ENCODE data around the gene SNAPC5. TPM values are rescaled to one million over a fixed set of nuclear protein-coding genes. Genes with fewer than 3 reads are reported as not detected.
A peak's percentile ranks its signal among the peaks of the same experiment; 100 is the strongest.

Gene SNAPC5
- total and polyA plus RNA-seq, 2 experiments from 2014 or later, result 21.2 to 43.2 TPM

DNA sequence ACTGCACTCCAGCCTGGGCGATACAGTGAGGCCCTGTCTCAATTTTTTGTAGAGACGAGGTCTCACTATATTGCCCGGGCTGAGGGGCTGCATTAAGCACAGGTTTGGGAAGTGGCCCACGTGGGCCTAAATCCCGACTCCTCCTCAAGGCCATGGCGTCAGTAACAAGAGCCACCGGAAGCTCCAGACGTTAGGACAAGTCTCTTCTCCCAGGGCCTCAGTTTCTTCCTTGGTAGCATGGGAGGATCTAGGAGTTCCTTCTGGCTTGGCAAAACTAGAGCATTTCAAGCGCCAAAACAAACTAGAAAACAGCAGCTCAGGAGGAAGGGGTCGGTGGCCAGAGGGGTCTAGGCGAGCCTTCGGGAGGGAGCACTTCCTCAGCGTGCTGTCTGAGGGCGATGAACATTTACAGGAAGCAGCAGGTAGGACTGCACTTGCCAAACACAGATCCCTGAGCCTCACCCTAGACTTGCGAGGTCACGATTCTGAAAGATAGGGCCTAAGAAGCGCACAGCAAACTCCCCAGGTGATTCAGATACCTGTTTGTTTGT lies 536 bp downstream of the SNAPC5 start:
- Histone ChIP-seq H3F3A (replicated peaks; ENCODE audit: low read depth) (peaks cover 63% of the 10 kb centered on the region), H3K4me3 (peak overlapping the region; percentile 94), H3K9me2 (ENCODE audit: insufficient read depth) (no peaks in the 10 kb centered on the region), H3K4me2 (peak overlapping the region; percentile 98), H3K79me2 (replicated peaks; ENCODE audit: insufficient read depth) (peaks cover 29% of the 10 kb centered on the region), H3K36me3 (ENCODE audit: insufficient read depth) (peaks cover 60% of the 10 kb centered on the region), H3K27me3 (ENCODE audit: insufficient read depth) (no peaks in the 10 kb centered on the region), H2AFZ (peak overlapping the region; percentile 82; the same call in 1 of the 2 replicates), H4K20me1 (replicated peaks; ENCODE audit: insufficient read depth) (peaks cover 23% of the 10 kb centered on the region), H3K27ac (ENCODE audit: low read depth) (peak overlapping the region; percentile 100), H3K4me1 (ENCODE audit: insufficient read depth) (peaks cover 6% of the 10 kb centered on the region)
- ATAC-seq (peak; percentile 40), DNase-seq (ENCODE audit: low spot score) (no peak)
- peaks cover 72% of the 10 kb centered on the region for H3K36me3 Mint-ChIP-seq (ENCODE audit: low read depth)
- peak overlapping the region; percentile 98 for H3K27ac Mint-ChIP-seq
- H3K4me3 Mint-ChIP-seq, result peak overlapping the region; percentile 87
- H3K9me3 Mint-ChIP-seq, result no peaks in the 10 kb centered on the region; the same call in 2 of the 3 replicates
- peaks cover 25% of the 10 kb centered on the region for H3K4me1 Mint-ChIP-seq
- peaks cover 15% of the 10 kb centered on the region for H3K27me3 Mint-ChIP-seq (ENCODE audit: insufficient read depth, low read depth, poor library complexity)
- TF ChIP-seq, protein P1, sequence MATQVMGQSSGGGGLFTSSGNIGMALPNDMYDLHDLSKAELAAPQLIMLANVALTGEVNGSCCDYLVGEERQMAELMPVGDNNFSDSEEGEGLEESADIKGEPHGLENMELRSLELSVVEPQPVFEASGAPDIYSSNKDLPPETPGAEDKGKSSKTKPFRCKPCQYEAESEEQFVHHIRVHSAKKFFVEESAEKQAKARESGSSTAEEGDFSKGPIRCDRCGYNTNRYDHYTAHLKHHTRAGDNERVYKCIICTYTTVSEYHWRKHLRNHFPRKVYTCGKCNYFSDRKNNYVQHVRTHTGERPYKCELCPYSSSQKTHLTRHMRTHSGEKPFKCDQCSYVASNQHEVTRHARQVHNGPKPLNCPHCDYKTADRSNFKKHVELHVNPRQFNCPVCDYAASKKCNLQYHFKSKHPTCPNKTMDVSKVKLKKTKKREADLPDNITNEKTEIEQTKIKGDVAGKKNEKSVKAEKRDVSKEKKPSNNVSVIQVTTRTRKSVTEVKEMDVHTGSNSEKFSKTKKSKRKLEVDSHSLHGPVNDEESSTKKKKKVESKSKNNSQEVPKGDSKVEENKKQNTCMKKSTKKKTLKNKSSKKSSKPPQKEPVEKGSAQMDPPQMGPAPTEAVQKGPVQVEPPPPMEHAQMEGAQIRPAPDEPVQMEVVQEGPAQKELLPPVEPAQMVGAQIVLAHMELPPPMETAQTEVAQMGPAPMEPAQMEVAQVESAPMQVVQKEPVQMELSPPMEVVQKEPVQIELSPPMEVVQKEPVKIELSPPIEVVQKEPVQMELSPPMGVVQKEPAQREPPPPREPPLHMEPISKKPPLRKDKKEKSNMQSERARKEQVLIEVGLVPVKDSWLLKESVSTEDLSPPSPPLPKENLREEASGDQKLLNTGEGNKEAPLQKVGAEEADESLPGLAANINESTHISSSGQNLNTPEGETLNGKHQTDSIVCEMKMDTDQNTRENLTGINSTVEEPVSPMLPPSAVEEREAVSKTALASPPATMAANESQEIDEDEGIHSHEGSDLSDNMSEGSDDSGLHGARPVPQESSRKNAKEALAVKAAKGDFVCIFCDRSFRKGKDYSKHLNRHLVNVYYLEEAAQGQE (IDR thresholded peaks at IDR 0.05; ENCODE audit: unreplicated experiment), result no peak
- TF ChIP-seq JUNB (IDR thresholded peaks at IDR 0.05; ENCODE audit: unreplicated experiment) (no peak), NANOG (IDR thresholded peaks at IDR 0.05; ENCODE audit: borderline replicate concordance) (no peak), EZH2phosphoT487 (IDR thresholded peaks at IDR 0.05; ENCODE audit: unreplicated experiment) (no peak), STAT1 (IDR thresholded peaks at IDR 0.05; ENCODE audit: unreplicated experiment) (no peak), ZNF114 (CRISPR knock-in tag; IDR thresholded peaks at IDR 0.05) (no peak), POLR2AphosphoS5 (IDR thresholded peaks at IDR 0.05; ENCODE audit: low read depth) (no peak), CREB1 (CRISPR knock-in tag; IDR thresholded peaks at IDR 0.05; ENCODE audit: low read depth) (no peak), EZH2 (IDR thresholded peaks at IDR 0.05; ENCODE audit: low read depth, unreplicated experiment) (no peak), ZNF331 (CRISPR knock-in tag; IDR thresholded peaks at IDR 0.05; ENCODE audit: low read depth) (no peak)
- TF ChIP-seq, protein P2, sequence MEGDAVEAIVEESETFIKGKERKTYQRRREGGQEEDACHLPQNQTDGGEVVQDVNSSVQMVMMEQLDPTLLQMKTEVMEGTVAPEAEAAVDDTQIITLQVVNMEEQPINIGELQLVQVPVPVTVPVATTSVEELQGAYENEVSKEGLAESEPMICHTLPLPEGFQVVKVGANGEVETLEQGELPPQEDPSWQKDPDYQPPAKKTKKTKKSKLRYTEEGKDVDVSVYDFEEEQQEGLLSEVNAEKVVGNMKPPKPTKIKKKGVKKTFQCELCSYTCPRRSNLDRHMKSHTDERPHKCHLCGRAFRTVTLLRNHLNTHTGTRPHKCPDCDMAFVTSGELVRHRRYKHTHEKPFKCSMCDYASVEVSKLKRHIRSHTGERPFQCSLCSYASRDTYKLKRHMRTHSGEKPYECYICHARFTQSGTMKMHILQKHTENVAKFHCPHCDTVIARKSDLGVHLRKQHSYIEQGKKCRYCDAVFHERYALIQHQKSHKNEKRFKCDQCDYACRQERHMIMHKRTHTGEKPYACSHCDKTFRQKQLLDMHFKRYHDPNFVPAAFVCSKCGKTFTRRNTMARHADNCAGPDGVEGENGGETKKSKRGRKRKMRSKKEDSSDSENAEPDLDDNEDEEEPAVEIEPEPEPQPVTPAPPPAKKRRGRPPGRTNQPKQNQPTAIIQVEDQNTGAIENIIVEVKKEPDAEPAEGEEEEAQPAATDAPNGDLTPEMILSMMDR (conservative IDR thresholded peaks at IDR 0.05; ENCODE audit: low read depth in 2 of 2), result no peak
- TF ChIP-seq, protein P3, sequence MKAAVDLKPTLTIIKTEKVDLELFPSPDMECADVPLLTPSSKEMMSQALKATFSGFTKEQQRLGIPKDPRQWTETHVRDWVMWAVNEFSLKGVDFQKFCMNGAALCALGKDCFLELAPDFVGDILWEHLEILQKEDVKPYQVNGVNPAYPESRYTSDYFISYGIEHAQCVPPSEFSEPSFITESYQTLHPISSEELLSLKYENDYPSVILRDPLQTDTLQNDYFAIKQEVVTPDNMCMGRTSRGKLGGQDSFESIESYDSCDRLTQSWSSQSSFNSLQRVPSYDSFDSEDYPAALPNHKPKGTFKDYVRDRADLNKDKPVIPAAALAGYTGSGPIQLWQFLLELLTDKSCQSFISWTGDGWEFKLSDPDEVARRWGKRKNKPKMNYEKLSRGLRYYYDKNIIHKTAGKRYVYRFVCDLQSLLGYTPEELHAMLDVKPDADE (IDR thresholded peaks at IDR 0.05), result no peak
- TF ChIP-seq, protein P4, sequence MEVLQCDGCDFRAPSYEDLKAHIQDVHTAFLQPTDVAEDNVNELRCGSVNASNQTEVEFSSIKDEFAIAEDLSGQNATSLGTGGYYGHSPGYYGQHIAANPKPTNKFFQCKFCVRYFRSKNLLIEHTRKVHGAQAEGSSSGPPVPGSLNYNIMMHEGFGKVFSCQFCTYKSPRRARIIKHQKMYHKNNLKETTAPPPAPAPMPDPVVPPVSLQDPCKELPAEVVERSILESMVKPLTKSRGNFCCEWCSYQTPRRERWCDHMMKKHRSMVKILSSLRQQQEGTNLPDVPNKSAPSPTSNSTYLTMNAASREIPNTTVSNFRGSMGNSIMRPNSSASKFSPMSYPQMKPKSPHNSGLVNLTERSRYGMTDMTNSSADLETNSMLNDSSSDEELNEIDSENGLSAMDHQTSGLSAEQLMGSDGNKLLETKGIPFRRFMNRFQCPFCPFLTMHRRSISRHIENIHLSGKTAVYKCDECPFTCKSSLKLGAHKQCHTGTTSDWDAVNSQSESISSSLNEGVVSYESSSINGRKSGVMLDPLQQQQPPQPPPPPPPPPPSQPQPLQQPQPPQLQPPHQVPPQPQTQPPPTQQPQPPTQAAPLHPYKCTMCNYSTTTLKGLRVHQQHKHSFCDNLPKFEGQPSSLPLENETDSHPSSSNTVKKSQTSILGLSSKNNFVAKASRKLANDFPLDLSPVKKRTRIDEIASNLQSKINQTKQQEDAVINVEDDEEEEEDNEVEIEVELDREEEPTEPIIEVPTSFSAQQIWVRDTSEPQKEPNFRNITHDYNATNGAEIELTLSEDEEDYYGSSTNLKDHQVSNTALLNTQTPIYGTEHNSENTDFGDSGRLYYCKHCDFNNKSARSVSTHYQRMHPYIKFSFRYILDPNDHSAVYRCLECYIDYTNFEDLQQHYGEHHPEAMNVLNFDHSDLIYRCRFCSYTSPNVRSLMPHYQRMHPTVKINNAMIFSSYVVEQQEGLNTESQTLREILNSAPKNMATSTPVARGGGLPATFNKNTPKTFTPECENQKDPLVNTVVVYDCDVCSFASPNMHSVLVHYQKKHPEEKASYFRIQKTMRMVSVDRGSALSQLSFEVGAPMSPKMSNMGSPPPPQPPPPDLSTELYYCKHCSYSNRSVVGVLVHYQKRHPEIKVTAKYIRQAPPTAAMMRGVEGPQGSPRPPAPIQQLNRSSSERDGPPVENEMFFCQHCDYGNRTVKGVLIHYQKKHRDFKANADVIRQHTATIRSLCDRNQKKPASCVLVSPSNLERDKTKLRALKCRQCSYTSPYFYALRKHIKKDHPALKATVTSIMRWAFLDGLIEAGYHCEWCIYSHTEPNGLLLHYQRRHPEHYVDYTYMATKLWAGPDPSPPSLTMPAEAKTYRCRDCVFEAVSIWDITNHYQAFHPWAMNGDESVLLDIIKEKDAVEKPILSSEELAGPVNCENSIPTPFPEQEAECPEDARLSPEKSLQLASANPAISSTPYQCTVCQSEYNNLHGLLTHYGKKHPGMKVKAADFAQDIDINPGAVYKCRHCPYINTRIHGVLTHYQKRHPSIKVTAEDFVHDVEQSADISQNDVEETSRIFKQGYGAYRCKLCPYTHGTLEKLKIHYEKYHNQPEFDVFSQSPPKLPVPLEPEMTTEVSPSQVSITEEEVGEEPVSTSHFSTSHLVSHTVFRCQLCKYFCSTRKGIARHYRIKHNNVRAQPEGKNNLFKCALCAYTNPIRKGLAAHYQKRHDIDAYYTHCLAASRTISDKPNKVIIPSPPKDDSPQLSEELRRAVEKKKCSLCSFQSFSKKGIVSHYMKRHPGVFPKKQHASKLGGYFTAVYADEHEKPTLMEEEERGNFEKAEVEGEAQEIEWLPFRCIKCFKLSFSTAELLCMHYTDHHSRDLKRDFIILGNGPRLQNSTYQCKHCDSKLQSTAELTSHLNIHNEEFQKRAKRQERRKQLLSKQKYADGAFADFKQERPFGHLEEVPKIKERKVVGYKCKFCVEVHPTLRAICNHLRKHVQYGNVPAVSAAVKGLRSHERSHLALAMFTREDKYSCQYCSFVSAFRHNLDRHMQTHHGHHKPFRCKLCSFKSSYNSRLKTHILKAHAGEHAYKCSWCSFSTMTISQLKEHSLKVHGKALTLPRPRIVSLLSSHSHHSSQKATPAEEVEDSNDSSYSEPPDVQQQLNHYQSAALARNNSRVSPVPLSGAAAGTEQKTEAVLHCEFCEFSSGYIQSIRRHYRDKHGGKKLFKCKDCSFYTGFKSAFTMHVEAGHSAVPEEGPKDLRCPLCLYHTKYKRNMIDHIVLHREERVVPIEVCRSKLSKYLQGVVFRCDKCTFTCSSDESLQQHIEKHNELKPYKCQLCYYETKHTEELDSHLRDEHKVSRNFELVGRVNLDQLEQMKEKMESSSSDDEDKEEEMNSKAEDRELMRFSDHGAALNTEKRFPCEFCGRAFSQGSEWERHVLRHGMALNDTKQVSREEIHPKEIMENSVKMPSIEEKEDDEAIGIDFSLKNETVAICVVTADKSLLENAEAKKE (CRISPR knock-in tag; IDR thresholded peaks at IDR 0.05), result no peak
